GM10266 (cell line): ENCODE measurements around the gene CELF4.

ENCODE experiments used
- DNase-seq: peaks from one replicate; pipeline ENCODE4 v3.0.0; 2012; ENCODE audit errors: extremely low spot score
- CTCF ChIP-seq: IDR thresholded peaks from 2 replicates; pipeline ENCODE4 v1.5.1; 2012; ENCODE audit warnings: mild to moderate bottlenecking, low read depth; ENCODE audit not compliant: control insufficient read depth, insufficient read depth; ENCODE audit errors: missing control alignments

The CELF4 gene

GRCh38 chr18:37313624-37314023, 252.0 kb downstream of the CELF4 start:
- DNase-seq: no peak
- no peak for TF ChIP-seq CTCF

GRCh38 chr18:37309861-37310260, 255.7 kb downstream of the CELF4 start:
- no peak for TF ChIP-seq CTCF
- DNase-seq: no peak

- TF ChIP-seq CTCF: no peak
- DNase-seq: no peak
These were observed 256.5 kb downstream of the CELF4 start for GRCh38 chr18:37309059-37309458.

GRCh38 chr18:37307181-37307580, 258.4 kb downstream of the CELF4 start:
- DNase-seq: no peak
- TF ChIP-seq CTCF: no peak

GRCh38 chr18:37306432-37306831, 259.2 kb downstream of the CELF4 start:
- no peak for DNase-seq
- TF ChIP-seq CTCF: no peak

GRCh38 chr18:37305066-37305465, 260.5 kb downstream of the CELF4 start:
- TF ChIP-seq CTCF: no peak
- no peak for DNase-seq

- no peak for TF ChIP-seq CTCF
- no peak for DNase-seq
These were observed 261.5 kb downstream of the CELF4 start for GRCh38 chr18:37304012-37304680.
